ENCODE results near the gene GALNT1.

DNA sequence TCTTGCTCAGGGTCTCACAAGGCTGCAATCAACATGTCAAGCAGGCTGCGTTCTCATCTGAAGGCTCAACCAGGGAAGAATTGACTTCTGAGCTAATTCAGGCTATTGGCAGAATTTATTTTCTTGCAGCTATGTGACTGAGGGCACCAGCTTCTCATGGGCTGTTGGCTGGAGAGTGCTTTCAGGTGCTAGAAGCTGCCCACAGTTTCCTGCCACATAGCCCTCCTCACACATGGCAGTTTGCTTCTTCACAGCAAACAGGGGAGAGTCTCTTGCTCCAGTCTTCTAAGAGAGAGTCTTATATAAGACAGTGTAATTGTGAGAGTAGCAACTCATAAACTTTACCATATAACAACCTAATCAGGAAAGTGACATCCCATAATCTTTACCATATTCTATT, 46.2 kb upstream of the GALNT1 start:
- no peak for TF ChIP-seq EZH2phosphoT487 (IDR thresholded peaks at IDR 0.05; ENCODE audit: low read length)
- TF ChIP-seq, protein P1, sequence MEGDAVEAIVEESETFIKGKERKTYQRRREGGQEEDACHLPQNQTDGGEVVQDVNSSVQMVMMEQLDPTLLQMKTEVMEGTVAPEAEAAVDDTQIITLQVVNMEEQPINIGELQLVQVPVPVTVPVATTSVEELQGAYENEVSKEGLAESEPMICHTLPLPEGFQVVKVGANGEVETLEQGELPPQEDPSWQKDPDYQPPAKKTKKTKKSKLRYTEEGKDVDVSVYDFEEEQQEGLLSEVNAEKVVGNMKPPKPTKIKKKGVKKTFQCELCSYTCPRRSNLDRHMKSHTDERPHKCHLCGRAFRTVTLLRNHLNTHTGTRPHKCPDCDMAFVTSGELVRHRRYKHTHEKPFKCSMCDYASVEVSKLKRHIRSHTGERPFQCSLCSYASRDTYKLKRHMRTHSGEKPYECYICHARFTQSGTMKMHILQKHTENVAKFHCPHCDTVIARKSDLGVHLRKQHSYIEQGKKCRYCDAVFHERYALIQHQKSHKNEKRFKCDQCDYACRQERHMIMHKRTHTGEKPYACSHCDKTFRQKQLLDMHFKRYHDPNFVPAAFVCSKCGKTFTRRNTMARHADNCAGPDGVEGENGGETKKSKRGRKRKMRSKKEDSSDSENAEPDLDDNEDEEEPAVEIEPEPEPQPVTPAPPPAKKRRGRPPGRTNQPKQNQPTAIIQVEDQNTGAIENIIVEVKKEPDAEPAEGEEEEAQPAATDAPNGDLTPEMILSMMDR (IDR thresholded peaks at IDR 0.05; ENCODE audit: low read length): no peak
- TF ChIP-seq EZH2 (optimal IDR thresholded peaks at IDR 0.05; ENCODE audit: low read depth, low read length): no peak
